ENCODE results near the gene PEX10.
"Not testable (repeated sequence)": the region's sequence is repeated elsewhere in the genome, so short reads cannot be mapped to it uniquely, and the experiment has no call there.

PEX10 gene

GRCh38 chr1:2442661-2443060 lies 30.3 kb upstream of the PEX10 start:
- DNase-seq = no peak

GRCh38 chr1:2441746-2442145 lies 29.4 kb upstream of the PEX10 start:
- DNase-seq = no peak

- not testable (repeated sequence) for DNase-seq
These were observed 28.0 kb upstream of the PEX10 start for GRCh38 chr1:2440346-2440745.

- no peak for DNase-seq
These were observed 27.0 kb upstream of the PEX10 start for GRCh38 chr1:2439369-2439768.

GRCh38 chr1:2438641-2439040 lies 26.3 kb upstream of the PEX10 start:
- no peak for DNase-seq

GRCh38 chr1:2438038-2438437 lies 25.7 kb upstream of the PEX10 start:
- no peak for DNase-seq

GRCh38 chr1:2437617-2438016 lies 25.3 kb upstream of the PEX10 start:
- DNase-seq = no peak

GRCh38 chr1:2436876-2437275 lies 24.5 kb upstream of the PEX10 start:
- no peak for DNase-seq

GRCh38 chr1:2435746-2436355 lies 23.5 kb upstream of the PEX10 start:
- DNase-seq = no peak

GRCh38 chr1:2435091-2435490 lies 22.7 kb upstream of the PEX10 start:
- no peak for DNase-seq

- peak; percentile 27 for DNase-seq
These were observed 21.7 kb upstream of the PEX10 start for GRCh38 chr1:2433936-2434655.

- DNase-seq = no peak
These were observed 20.8 kb upstream of the PEX10 start for GRCh38 chr1:2433196-2433595.

- DNase-seq = no peak
These were observed 20.1 kb upstream of the PEX10 start for GRCh38 chr1:2432441-2432844.

- DNase-seq = no peak
These were observed 19.2 kb upstream of the PEX10 start for GRCh38 chr1:2431518-2431917.

- no peak for DNase-seq
These were observed 18.7 kb upstream of the PEX10 start for GRCh38 chr1:2431103-2431502.

- DNase-seq = no peak
These were observed 18.2 kb upstream of the PEX10 start for GRCh38 chr1:2430592-2430973.

- DNase-seq = peak; percentile 35
These were observed 17.6 kb upstream of the PEX10 start for GRCh38 chr1:2429780-2430591.

- no peak for DNase-seq
These were observed 16.1 kb upstream of the PEX10 start for GRCh38 chr1:2428490-2428889.

- DNase-seq = no peak
These were observed 15.6 kb upstream of the PEX10 start for GRCh38 chr1:2427976-2428375.

- no peak for DNase-seq
These were observed 14.7 kb upstream of the PEX10 start for GRCh38 chr1:2427051-2427450.

- DNase-seq = no peak
These were observed 14.2 kb upstream of the PEX10 start for GRCh38 chr1:2426540-2426939.

GRCh38 chr1:2425892-2426291 lies 13.5 kb upstream of the PEX10 start:
- DNase-seq = no peak

- DNase-seq = no peak
These were observed 10.2 kb upstream of the PEX10 start for GRCh38 chr1:2422523-2422922.

- no peak for DNase-seq
These were observed 7.1 kb upstream of the PEX10 start for GRCh38 chr1:2419416-2419815.

Data from hematopoietic multipotent progenitor cell treated with erythropoietin and hydrocortisone succinate and interleukin-3 and kit ligand, for 4 days (in vitro differentiated cells).